ENCODE data around the gene PLEKHM3.

The PLEKHM3 gene

GRCh38 chr2:207876842-207877535 lies 148.3 kb downstream of the PLEKHM3 start:
- DNase-seq: no peak

DNA sequence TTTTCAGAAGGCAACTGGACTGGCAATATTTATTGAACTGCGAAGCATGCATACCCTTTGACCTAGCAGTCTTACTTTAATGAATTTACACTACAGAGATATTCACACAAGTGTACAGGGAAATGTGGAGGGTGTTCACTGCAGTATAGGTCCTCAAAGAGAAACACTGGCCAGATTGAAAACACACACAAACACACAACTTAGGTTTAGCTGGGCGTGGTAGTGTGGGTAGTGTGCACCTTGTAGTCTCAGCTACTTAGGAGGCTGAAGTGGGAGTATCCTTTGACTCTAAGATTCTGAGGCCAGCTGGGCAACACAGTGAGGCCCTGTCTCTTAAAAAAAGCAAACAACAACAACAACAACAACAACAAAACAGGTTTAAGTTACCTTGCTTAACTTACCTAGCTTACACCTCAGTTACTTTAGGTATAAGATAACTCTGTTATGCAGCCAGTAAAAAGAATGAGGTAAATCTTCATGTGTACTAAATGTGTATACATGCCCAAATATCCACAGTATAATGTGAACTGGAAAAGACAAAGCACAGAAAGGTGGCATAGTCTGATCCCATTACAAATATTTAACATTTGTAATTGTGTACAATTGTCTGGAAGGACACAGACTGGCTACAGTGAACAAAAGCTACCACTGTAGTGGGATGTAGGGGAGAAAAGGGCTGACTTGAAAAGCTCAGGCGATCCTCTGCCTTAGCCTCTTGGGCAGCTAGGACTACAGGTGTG lies 149.7 kb downstream of the PLEKHM3 start:
- no peak for DNase-seq

GRCh38 chr2:207873794-207874193 lies 151.5 kb downstream of the PLEKHM3 start:
- no peak for DNase-seq

DNA sequence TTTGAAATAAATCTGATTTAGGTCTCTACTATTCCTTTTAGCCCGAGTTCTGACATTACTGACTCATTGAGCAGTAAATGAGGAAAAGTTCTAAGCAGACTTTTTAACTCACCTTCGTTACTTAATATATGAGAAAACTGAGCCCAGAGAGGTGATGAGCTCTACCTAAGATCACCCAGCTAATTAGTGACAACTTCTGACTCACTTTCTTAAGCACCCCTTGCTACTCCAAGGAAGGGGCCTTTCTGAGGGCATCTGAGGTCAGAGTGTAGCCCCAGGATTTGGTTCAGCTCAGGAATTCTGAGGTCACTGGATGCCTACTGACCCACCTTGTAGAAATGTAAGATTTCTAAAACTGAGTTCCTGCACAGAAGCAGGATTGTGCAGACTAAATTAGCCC lies 153.4 kb downstream of the PLEKHM3 start:
- no peak for DNase-seq

DNA sequence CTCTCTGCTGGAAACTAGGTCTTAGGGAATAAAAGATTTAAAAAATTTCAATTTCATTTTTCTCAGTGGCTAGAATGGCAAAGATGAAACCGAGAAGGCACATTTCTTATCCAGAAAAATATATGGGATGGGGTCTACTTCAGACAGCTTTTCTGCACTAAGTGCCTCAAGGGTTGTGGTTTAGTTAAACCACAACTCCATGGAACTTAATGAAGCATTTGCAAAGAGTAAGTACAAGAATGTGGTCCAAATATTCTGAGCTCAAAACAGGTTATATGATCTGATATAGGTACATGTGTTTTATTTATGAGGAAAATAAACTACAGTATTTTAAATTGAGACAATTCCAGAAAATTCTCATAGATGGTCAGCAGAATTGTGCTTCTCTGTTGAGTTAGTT lies 153.8 kb downstream of the PLEKHM3 start:
- DNase-seq: no peak

GRCh38 chr2:207870814-207871213 lies 154.5 kb downstream of the PLEKHM3 start:
- DNase-seq: no peak

- no peak for DNase-seq
These were observed 155.2 kb downstream of the PLEKHM3 start for GRCh38 chr2:207869784-207870778.

DNA sequence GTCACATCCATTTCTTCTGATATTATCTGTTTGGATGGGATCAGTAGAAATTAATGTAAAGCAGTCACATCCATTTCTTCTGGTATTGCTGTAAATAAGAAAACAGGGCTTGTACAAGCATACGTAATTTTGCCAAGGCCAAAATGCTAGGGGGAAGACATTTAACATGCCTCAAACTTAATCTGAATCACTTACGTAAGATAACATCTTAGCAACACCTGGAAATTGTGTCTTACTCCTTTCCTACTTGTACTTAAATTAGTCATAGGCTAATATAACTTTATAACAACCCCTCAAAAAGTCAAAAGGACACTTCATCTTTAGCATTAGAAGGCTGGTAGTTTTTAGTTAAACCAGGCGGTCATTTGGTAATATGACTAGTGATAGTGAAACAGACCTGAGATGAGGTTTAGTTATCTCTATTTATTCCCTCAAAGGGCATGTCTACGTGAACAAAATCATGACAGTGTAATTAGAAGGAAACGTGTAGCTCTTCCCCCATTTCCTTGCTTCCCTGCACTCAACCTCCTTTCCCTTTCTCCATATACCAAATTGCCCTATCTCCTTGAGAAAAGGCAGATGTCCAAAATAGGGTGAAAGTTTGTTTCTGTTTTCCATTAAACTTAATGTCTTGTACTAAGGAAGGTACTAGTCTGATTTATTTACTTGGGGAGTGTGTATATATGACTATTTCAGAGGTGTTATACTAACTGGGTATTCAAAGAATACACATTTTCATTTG lies 156.3 kb downstream of the PLEKHM3 start:
- DNase-seq: no peak

DNA sequence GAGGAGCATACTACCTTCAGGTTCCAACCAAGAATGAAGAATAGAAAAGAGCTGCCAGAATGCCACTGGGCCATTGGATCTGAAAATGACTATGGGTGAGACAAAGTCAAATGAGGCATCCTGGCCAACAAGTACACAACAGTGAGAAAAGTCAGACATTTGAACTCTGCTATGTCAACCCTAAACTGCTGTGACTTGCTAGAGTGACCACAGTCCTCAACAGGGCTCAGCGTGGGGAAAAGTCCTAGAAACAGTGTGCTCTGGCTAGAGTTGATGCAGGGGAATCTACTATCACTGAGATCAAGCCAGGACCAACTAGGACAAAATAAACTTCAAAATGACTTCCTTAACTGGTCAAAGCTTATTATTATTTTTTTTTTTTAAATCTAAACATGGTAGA lies 157.4 kb downstream of the PLEKHM3 start:
- DNase-seq: no peak

DNA sequence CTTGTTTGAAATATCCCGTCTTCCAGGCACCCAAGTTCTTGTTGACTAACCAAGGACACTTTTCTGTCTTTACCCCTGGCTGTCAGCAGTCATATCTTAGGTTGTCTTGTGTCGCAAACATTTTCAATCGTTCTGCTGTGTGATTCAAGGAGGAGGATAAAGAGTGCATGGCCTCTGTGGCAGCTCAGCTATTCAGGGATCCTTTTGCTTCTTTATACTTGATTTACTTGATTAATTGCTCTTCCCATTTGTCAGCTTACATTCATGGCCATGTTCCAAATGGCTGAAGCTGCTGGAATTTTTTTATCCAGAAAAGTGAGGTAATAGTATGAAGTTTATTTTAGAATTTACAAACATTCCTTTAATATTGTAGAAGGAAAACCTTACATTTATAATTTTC lies 158.3 kb downstream of the PLEKHM3 start:
- no peak for DNase-seq

DNA sequence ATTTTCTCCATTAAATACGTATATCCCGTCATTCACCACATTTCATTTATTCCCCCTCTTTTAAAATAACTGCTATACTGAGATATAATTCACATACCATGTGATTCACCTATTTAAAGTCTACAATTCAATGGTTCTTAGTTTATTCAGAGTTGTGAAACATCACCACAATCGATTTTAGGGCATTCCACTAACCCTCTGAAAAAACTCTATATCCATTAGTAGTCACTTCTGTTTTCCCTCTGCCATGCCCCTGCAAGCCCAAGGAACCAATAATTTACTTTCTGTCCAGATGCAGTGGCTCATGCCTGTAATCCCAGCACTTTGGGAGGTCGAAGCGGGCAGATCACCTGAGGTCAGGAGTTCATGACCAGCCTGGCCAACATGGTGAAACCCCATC lies 160.1 kb downstream of the PLEKHM3 start:
- DNase-seq: no peak

DNA sequence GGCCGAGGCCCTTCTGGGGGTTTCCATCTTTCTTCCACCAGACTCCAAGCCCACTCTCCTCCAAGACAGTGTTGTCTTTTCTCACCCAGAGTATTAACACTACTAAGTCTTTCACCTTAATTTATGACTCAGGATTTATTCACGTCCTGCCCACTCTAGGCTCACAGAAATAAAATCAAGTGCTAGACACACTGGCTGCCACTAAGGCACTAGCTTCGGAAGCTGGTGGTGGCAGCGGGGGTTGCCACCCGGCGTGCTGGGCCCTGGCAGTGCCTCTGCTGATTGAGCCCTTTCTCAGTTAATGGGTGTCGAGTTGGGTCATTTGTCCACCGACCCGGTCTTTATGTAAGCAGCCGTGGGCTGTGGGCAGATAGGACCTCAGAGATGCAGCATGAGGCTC lies 162.0 kb downstream of the PLEKHM3 start:
- no peak for DNase-seq

GRCh38 chr2:207861789-207862188 lies 163.5 kb downstream of the PLEKHM3 start:
- DNase-seq: no peak

DNA sequence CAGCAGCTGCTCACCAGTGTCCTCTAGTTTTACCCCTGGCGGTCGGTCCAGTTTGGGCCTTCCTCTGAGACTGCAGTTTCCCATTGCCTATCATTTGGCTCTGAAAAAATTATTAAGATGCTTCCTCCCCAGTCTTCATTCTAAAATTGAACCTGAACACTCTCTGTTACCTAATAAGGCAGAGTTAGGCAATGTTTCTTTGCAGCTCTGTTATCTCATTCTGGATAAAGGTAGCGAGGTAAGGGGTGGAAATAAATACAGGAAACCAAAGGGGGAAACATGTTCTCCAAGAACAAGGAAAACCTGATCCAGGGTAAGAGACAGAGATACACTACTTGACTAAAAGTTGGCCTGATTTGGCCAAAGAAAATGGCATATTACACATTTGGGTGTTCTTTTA lies 164.6 kb downstream of the PLEKHM3 start:
- no peak for DNase-seq

GRCh38 chr2:207855591-207855990 lies 169.7 kb downstream of the PLEKHM3 start:
- DNase-seq: no peak

GRCh38 chr2:207854484-207855440 lies 170.6 kb downstream of the PLEKHM3 start:
- DNase-seq: no peak

DNA sequence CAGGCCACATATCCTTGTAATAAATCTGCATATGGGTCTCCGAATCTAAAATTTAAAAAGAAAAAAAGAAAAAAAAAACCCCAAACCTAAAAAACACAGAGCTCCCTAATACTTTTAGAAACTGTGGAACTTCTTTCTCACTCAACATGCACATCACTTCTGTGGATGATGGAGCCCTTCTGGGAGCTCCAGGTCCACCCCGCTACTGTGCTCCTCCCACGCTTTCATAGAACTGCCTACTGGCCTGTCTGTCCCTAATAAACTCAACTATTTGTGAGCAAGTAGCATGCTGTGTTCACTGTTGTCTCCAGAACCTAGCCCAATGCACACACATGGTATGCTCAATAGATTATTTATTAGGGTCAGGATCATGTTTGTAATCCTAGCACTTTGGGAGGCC lies 172.5 kb downstream of the PLEKHM3 start:
- DNase-seq: no peak

- DNase-seq: no peak
These were observed 175.9 kb downstream of the PLEKHM3 start for GRCh38 chr2:207849443-207849842.

DNA sequence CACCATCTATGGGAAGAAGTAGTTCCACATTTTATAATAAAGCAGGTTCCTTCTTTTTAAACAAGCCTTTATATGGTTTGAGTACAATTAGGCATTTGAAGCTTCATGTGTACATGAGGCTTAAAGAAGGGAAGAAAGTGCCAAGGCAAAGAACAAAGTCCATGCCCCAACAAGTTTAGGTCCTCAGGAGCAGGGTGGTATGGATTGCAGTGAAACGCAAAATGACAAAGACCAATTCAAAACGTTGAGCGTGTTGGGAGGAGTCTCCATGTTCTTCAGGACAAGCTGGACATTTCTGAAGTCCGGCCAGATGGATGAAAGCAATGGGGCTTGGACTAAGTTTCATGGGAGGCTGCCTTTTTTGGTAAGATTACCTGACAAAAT lies 176.8 kb downstream of the PLEKHM3 start:
- no peak for DNase-seq

- no peak for DNase-seq
These were observed 177.4 kb downstream of the PLEKHM3 start for GRCh38 chr2:207847807-207848544.
